ENCODE measurements around the gene PODNL1. TPM values are rescaled to one million over a fixed set of nuclear protein-coding genes. Genes with fewer than 3 reads are reported as not detected.

Gene PODNL1
- total and polyA plus RNA-seq, 2 of the 13 experiments (the other 11 are each of a cell fraction or from before 2014, with no cell fraction given), result 0.18 TPM; not detected in 1

DNA sequence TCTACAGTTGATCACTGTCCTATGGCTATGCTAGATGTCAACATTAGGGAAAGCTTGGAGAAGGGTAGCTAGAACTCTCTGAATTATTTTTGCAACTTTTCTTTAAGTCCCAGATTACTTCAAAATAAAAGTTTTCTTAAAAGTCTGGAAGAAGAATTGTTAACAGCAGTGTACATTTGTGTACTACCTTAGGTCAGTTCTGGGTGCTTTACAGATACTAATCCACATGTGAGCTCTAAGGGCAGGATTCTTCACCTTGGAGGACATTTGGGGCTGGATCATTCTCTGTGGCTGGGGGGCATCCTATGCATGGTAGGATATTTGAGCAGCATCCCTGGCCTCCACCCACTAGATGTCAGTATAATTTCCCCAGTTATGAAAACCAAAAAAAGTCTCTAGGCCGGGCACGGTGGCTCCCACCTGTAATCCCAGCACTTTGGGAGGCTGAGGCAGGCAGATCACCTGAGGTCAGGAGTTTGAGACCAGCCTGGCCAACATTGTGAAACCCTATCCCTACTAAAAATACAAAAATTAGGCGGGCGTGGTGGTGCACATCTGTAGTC lies 35.1 kb downstream of the PODNL1 start (continued):
- TF ChIP-seq, protein P1, sequence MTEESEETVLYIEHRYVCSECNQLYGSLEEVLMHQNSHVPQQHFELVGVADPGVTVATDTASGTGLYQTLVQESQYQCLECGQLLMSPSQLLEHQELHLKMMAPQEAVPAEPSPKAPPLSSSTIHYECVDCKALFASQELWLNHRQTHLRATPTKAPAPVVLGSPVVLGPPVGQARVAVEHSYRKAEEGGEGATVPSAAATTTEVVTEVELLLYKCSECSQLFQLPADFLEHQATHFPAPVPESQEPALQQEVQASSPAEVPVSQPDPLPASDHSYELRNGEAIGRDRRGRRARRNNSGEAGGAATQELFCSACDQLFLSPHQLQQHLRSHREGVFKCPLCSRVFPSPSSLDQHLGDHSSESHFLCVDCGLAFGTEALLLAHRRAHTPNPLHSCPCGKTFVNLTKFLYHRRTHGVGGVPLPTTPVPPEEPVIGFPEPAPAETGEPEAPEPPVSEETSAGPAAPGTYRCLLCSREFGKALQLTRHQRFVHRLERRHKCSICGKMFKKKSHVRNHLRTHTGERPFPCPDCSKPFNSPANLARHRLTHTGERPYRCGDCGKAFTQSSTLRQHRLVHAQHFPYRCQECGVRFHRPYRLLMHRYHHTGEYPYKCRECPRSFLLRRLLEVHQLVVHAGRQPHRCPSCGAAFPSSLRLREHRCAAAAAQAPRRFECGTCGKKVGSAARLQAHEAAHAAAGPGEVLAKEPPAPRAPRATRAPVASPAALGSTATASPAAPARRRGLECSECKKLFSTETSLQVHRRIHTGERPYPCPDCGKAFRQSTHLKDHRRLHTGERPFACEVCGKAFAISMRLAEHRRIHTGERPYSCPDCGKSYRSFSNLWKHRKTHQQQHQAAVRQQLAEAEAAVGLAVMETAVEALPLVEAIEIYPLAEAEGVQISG (CRISPR knock-in tag; IDR thresholded peaks at IDR 0.05), result peak; percentile 98
- no peak for TF ChIP-seq MYC (CRISPR knock-in tag; IDR thresholded peaks at IDR 0.05; ENCODE audit: borderline replicate concordance)
- TF ChIP-seq, protein P2, sequence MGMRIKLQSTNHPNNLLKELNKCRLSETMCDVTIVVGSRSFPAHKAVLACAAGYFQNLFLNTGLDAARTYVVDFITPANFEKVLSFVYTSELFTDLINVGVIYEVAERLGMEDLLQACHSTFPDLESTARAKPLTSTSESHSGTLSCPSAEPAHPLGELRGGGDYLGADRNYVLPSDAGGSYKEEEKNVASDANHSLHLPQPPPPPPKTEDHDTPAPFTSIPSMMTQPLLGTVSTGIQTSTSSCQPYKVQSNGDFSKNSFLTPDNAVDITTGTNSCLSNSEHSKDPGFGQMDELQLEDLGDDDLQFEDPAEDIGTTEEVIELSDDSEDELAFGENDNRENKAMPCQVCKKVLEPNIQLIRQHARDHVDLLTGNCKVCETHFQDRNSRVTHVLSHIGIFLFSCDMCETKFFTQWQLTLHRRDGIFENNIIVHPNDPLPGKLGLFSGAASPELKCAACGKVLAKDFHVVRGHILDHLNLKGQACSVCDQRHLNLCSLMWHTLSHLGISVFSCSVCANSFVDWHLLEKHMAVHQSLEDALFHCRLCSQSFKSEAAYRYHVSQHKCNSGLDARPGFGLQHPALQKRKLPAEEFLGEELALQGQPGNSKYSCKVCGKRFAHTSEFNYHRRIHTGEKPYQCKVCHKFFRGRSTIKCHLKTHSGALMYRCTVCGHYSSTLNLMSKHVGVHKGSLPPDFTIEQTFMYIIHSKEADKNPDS (CRISPR knock-in tag; IDR thresholded peaks at IDR 0.05), result no peak
- TF ChIP-seq HMGXB4 (CRISPR knock-in tag; IDR thresholded peaks at IDR 0.05; ENCODE audit: borderline replicate concordance in 1 of 2, low read depth in 1 of 2), result 0 out of 4 replicates have a peak, but pooled peaks of 1 of the 2 experiments have one; percentile 32
- TF ChIP-seq, protein P3, sequence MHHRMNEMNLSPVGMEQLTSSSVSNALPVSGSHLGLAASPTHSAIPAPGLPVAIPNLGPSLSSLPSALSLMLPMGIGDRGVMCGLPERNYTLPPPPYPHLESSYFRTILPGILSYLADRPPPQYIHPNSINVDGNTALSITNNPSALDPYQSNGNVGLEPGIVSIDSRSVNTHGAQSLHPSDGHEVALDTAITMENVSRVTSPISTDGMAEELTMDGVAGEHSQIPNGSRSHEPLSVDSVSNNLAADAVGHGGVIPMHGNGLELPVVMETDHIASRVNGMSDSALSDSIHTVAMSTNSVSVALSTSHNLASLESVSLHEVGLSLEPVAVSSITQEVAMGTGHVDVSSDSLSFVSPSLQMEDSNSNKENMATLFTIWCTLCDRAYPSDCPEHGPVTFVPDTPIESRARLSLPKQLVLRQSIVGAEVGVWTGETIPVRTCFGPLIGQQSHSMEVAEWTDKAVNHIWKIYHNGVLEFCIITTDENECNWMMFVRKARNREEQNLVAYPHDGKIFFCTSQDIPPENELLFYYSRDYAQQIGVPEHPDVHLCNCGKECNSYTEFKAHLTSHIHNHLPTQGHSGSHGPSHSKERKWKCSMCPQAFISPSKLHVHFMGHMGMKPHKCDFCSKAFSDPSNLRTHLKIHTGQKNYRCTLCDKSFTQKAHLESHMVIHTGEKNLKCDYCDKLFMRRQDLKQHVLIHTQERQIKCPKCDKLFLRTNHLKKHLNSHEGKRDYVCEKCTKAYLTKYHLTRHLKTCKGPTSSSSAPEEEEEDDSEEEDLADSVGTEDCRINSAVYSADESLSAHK (CRISPR knock-in tag; IDR thresholded peaks at IDR 0.05; ENCODE audit: borderline replicate concordance), result no peak
- TF ChIP-seq, protein P4, sequence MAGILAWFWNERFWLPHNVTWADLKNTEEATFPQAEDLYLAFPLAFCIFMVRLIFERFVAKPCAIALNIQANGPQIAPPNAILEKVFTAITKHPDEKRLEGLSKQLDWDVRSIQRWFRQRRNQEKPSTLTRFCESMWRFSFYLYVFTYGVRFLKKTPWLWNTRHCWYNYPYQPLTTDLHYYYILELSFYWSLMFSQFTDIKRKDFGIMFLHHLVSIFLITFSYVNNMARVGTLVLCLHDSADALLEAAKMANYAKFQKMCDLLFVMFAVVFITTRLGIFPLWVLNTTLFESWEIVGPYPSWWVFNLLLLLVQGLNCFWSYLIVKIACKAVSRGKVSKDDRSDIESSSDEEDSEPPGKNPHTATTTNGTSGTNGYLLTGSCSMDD (CRISPR knock-in tag; IDR thresholded peaks at IDR 0.05), result no peak
- no peak for TF ChIP-seq LCORL (IDR thresholded peaks at IDR 0.05)
- TF ChIP-seq LCORL (CRISPR knock-in tag; IDR thresholded peaks at IDR 0.05), result 0 out of 2 replicates have a peak, but pooled peaks have one; percentile 41
- no peak for TF ChIP-seq ZNF530 (CRISPR knock-in tag; IDR thresholded peaks at IDR 0.05; ENCODE audit: low read depth)
- no peak for TF ChIP-seq ZBTB20 (CRISPR knock-in tag; IDR thresholded peaks at IDR 0.05; ENCODE audit: borderline replicate concordance, low read depth)
- no peak for TF ChIP-seq MED8 (CRISPR knock-in tag; IDR thresholded peaks at IDR 0.05; ENCODE audit: insufficient replicate concordance)
- no peak for TF ChIP-seq FOXM1 (CRISPR knock-in tag; IDR thresholded peaks at IDR 0.05)
- TF ChIP-seq IRX3 (CRISPR knock-in tag; IDR thresholded peaks at IDR 0.05; ENCODE audit: borderline replicate concordance, low read depth), result no peak
- TF ChIP-seq HES4 (CRISPR knock-in tag; IDR thresholded peaks at IDR 0.05; ENCODE audit: borderline replicate concordance), result no peak
- TF ChIP-seq ZBTB42 (CRISPR knock-in tag; IDR thresholded peaks at IDR 0.05), result no peak
- peak; percentile 38; the same call in 1 of the 2 replicates for TF ChIP-seq ZFY (CRISPR knock-in tag; IDR thresholded peaks at IDR 0.05)
- no peak for TF ChIP-seq GATAD1 (CRISPR knock-in tag; IDR thresholded peaks at IDR 0.05)
